CD4-positive, alpha-beta T cell treated with Interferon gamma for 1 hour (primary cell): ENCODE data around the gene FLNC.

Source experiments
- DNase-seq: peaks from one replicate; pipeline ENCODE4 v3.0.0-alpha.2; 2020

The FLNC gene

DNA sequence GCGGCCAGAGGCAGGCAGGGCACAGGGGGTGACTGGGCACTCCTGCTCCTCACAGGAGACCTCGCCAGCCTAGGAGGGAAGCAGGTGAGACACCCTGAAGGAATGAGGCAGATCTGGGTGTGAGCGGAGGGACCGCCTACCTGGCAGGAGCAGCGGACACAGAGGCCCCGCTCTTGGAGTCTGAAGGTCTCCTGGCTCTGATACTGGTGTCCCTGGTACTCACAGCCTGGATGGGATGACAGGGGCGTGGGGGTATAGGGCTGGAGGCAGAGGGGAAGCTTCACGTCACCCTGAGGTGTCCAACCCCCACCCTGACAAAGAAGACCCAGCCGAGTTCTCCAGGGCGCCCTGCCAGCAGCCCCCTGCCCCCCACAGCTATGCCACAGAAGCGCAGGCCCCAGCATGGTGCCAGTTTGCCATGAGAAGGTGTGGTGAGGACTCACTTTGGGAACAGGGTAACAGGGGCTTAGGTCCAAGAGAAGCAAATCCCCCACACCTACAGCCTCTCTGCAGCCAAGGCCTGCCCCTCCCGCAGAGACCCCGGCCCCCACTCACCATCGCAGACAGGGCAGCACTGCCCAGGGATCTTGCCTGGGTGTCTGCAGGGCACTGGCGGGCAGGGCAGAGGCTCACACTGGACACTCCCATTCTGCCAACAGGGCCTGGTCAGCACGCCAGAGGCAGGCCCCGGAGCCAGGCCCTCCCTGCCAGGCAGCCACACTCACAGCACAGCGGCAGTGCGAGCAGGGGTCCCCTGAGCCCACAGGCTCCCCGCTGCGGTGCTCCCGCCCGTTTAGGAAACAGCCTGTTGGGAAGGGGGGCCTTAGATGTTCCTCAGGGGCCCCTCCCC lies 63.3 kb downstream of the FLNC start:
- DNase-seq, result no peak

GRCh38 chr7:128894101-128894440 lies 63.9 kb downstream of the FLNC start:
- DNase-seq, result no peak

DNA sequence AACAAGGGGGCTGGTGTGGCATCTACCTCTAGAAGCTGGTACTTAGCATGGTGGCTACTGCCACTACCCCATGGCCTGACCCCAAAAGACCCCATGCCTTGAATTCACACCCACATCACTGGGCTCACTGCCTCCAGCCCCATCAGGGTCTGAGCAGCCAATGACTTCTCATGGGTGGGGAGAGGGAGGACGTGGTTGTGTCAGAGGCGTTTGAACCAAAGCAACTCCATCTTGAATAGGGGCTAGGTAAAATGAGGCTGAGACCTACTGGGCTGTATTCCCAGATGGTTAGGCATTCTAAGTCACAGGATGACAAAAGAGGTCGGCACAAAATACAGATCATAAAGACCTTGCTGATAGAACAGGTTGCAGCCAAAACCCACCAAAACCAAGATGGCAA lies 65.1 kb downstream of the FLNC start:
- no peak for DNase-seq

DNA sequence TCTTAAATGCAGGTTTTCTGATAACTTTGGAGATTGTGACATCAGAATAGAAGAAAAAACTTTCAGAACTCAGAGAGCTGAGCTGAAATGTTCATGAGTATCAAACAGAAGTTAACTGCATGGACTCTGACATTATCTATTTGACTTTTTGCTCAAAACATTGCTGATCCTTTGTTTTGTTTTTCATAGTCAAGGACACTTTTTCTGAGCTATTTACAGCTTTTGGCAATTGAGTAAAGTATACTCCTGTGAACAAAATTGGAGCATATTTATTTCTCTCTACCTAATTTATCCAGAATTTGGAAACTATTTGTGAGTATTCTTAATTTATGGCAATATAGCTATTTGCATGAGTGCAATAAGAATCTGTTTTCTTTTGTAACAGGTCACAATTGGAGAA lies 69.2 kb downstream of the FLNC start:
- DNase-seq, result no peak

DNA sequence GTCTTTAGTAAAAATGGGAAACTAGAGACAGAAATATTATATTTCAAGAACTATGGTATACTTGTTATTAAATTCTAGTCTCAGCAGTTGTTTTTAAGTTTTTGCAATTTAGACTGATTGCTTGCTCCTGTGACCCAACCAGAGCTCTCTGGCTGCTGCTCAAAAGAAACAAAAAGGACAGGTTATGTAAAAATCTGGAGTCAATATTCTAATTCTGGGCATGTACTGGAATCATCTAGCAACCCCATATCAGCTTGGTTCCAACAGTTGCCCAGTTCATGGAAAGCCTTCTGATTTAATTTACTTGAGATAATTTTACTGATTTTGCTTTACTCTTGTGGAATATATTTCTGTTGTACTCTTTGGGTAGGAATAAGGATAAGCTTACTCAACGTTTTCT lies 70.0 kb downstream of the FLNC start:
- DNase-seq, result no peak

GRCh38 chr7:128902761-128903585 lies 72.8 kb downstream of the FLNC start:
- no peak for DNase-seq

GRCh38 chr7:128903621-128904361 lies 73.6 kb downstream of the FLNC start:
- DNase-seq, result no peak

- peak; percentile 18 for DNase-seq
These were observed 74.4 kb downstream of the FLNC start for GRCh38 chr7:128904381-128905197.

DNA sequence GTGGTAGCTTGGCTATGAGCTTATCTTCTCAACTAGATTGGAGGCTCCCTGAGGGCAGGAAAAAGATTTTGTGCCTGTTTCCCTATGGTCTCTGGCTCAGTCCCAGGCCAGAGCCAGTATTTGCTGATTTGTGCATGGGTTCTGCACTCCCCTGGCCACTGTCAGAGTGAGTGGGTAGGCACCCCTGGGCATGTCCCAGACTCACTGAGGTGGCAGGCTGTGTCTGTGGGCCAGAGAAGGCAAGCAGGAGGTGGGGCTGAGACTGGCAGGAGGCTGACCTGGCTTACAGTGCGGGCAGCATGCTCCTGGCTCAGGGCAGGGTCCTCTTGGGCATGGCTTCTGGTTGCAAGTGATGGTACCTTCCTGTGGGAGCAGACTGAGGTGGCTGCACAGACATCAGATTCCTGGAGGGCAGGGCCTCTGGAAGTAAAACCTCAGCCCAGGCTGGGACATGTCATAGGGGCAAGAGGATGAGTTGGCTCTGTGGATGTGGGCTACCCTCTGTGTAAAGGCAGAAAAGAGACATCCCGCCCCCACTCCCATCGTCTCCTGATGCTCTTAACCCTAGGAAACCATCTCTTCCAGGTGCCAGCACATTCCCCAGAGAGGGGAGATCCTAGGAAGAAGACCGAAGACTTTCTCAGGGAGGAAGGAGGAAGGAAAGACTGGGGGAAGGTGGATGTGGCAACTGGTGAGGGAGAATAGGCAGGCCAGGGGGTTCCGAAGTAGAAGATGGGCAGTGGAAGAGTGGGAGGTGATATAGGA lies 76.0 kb downstream of the FLNC start:
- DNase-seq, result no peak

DNA sequence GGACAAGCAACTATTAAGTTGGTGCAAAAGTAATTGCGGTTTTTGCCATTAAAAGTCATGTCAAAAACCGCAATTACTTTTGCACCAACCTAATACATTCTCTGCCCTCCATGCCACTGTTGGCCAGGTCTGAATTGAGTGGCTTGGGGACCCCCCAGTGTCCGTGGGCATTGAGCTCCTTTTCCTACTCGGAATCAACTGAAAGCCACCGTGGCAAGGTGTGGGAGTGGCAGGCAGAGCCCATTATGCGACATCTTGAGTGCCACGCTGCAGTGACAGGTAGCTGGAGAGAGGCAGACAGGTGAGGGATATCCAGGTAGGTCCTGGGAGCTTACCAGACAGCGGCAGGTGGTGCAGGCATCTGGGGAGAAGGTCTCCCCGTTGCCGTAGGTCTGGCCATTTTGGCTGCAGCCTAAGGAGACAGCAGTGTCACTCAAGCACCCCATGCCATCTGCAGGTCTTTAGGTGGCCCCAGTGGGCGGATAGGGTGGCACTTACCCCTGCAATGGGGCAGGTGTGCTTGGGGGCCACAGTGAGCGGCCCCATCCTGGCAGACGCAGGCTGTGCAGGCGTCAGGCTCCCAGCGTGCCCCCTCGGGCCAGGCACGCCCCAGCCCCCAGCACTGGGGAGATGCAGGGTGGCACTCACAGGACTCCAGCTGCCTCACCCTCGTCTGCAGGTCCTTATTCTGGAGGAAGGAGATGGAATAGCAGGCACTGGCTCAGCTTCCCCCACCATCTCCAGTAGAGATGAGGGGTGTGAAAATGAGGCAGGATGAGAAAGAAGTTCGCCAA lies 76.8 kb downstream of the FLNC start:
- DNase-seq, result no peak
